ENCODE measurements around the gene MUC3A. TPM values are rescaled to one million over a fixed set of nuclear protein-coding genes. Genes with fewer than 3 reads are reported as not detected.

MUC3A gene
- total RNA-seq, 1 donor from 2014 or later: not detected

- intact Hi-C loops (cut with micrococcal nuclease): no loop called here
- Mint-ChIP-seq H3K27me3 (ENCODE audit: insufficient read depth) (peaks cover 8% of the 10 kb centered on the region), H3K36me3 (ENCODE audit: low read depth) (no peaks in the 10 kb centered on the region), H3K27ac (no peak overlapping the region), H3K4me1 (ENCODE audit: low read depth) (no peaks in the 10 kb centered on the region), H3K9me3 (no peaks in the 10 kb centered on the region), H3K4me3 (no peak overlapping the region)
- DNase-seq (ENCODE audit: low spot score): no peak
Measured at GRCh38 chr7:100952641-100953040, 3.3 kb downstream of the MUC3A start.

DNA sequence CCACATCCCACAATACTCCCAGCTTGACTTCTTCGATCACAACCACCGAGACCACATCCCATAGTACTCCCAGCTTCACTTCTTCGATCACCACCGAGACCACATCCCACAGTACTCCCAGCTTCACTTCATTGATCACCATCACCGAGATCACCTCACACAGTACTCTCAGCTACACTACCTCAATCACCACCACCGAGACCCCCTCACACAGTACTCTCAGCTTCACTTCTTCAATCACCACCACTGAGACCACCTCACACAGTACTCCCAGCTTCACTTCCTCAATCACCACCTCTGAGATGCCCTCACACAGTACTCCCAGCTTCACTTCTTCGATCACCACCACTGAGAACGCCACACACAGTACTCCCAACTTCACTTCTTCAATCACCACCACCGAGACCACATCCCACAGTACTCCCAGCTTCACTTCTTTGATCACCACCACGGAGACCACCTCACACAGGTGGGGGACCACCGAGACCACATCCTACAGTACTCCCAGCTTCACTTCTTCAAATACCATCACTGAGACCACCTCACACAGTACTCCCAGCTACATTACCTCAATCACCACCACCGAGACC lies 8.6 kb downstream of the MUC3A start:
- Mint-ChIP-seq H3K4me3 (no peak overlapping the region), H3K9me3 (no peaks in the 10 kb centered on the region), H3K27ac (no peak overlapping the region), H3K36me3 (ENCODE audit: low read depth) (no peaks in the 10 kb centered on the region), H3K4me1 (ENCODE audit: low read depth) (no peaks in the 10 kb centered on the region), H3K27me3 (ENCODE audit: insufficient read depth) (peaks cover 4% of the 10 kb centered on the region)
- no peak for DNase-seq (ENCODE audit: low spot score)
- intact Hi-C loops (cut with micrococcal nuclease): no loop called here

DNA sequence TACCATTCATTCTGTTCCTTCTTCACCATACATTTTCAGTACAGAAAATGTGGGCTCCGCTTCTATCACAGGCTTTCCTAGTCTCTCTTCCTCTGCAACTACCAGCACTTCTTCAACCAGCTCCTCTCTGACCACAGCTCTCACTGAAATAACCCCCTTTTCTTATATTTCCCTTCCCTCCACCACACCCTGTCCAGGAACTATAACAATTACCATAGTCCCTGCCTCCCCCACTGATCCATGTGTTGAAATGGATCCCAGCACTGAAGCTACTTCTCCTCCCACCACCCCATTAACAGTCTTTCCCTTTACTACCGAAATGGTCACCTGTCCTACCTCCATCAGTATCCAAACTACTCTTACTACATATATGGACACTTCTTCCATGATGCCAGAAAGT lies 10.6 kb downstream of the MUC3A start:
- H3K27me3 Mint-ChIP-seq (ENCODE audit: insufficient read depth): peaks cover 10% of the 10 kb centered on the region
- intact Hi-C loops (cut with micrococcal nuclease): loop anchor here (10.0 kb wide), 1 partner anchor 215 kb away; no protein-coding TSS in a partner anchor
- no peak overlapping the region for H3K4me3 Mint-ChIP-seq
- no peaks in the 10 kb centered on the region for H3K36me3 Mint-ChIP-seq (ENCODE audit: low read depth)
- no peaks in the 10 kb centered on the region for H3K9me3 Mint-ChIP-seq
- no peak for DNase-seq (ENCODE audit: low spot score)
- no peaks in the 10 kb centered on the region for H3K4me1 Mint-ChIP-seq (ENCODE audit: low read depth)
- H3K27ac Mint-ChIP-seq: no peak overlapping the region

DNA sequence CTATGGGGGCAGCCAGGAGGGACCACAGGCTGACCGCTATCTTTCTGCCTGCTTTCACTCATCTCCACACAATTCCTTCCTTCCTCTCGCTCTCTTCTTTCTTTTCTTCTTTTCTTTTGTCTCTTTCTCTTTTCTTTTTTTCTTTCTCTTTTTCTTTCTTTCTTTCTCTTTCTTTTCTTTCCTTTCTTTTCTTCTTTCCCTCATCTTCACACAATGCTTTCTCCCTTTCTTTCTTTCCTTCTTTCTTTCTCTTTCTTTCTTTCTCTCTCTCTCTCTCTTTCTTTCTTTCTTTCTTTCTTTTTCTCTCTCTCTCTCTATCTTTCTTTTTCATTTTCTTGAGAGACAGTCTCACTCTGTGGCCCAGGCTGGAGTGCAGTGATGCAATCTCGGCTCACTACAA lies 13.2 kb downstream of the MUC3A start:
- DNase-seq (ENCODE audit: low spot score): no peak
- no peaks in the 10 kb centered on the region for H3K9me3 Mint-ChIP-seq
- no peak overlapping the region for H3K27ac Mint-ChIP-seq
- intact Hi-C loops (cut with micrococcal nuclease): loop anchor here (10.0 kb wide), 1 partner anchor 212 kb away; no protein-coding TSS in a partner anchor
- no peak overlapping the region for H3K4me3 Mint-ChIP-seq
- H3K36me3 Mint-ChIP-seq (ENCODE audit: low read depth): no peaks in the 10 kb centered on the region
- peaks cover 8% of the 10 kb centered on the region for H3K4me1 Mint-ChIP-seq (ENCODE audit: low read depth)
- peaks cover 30% of the 10 kb centered on the region for H3K27me3 Mint-ChIP-seq (ENCODE audit: insufficient read depth)

DNA sequence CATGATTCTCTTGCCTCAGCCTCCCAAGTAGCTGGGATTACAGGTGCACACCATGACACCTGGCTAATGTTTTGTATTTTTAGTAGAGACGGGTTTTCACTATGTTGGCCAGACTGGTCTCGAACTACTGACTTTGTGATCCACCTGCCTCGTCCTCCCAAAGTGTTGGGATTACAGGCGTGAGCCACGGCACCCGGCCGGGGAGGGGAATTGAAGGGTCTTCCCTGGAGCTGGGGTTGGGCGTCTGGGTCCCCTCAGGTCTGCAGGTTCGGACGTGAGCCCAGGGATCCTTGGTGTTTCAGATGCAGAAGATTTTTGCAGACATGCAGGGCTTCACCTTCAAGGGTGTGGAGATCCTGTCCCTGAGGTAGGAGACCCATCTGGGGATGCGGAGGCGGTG lies 14.1 kb downstream of the MUC3A start:
- Mint-ChIP-seq H3K4me1 (ENCODE audit: low read depth) (peaks cover 8% of the 10 kb centered on the region), H3K36me3 (ENCODE audit: low read depth) (no peaks in the 10 kb centered on the region), H3K27ac (no peak overlapping the region), H3K9me3 (no peaks in the 10 kb centered on the region), H3K4me3 (no peak overlapping the region), H3K27me3 (ENCODE audit: insufficient read depth) (peaks cover 39% of the 10 kb centered on the region)
- intact Hi-C loops (cut with micrococcal nuclease): loop anchor here (10.0 kb wide), 1 partner anchor 211 kb away; no protein-coding TSS in a partner anchor
- no peak for DNase-seq (ENCODE audit: low spot score)

DNA sequence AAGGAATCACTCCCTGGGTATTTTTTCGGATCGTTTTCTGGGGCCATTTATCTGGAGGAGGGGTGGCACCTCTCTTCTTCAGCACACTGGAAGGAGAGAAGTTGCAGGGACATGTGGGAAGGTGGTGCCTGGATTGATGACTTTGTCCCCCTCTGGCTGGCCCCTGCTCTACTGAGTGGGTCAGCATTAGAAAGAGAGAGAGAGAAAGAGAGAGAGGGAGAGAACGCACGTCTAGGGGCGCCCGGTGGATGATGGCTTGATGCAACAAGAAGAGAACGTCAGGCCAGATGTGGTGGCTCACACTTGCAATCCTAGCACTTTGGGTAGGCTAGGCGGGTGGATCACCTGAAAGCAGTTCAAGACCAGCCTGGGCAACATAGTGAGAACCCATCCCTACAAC lies 14.5 kb downstream of the MUC3A start:
- no peak for DNase-seq (ENCODE audit: low spot score)
- no peaks in the 10 kb centered on the region for H3K9me3 Mint-ChIP-seq
- intact Hi-C loops (cut with micrococcal nuclease): loop anchor here (10.0 kb wide), 1 partner anchor 211 kb away; no protein-coding TSS in a partner anchor
- H3K27ac Mint-ChIP-seq: no peak overlapping the region
- no peaks in the 10 kb centered on the region for H3K36me3 Mint-ChIP-seq (ENCODE audit: low read depth)
- H3K27me3 Mint-ChIP-seq (ENCODE audit: insufficient read depth): peaks cover 41% of the 10 kb centered on the region
- H3K4me3 Mint-ChIP-seq: no peak overlapping the region
- peaks cover 8% of the 10 kb centered on the region for H3K4me1 Mint-ChIP-seq (ENCODE audit: low read depth)

DNA sequence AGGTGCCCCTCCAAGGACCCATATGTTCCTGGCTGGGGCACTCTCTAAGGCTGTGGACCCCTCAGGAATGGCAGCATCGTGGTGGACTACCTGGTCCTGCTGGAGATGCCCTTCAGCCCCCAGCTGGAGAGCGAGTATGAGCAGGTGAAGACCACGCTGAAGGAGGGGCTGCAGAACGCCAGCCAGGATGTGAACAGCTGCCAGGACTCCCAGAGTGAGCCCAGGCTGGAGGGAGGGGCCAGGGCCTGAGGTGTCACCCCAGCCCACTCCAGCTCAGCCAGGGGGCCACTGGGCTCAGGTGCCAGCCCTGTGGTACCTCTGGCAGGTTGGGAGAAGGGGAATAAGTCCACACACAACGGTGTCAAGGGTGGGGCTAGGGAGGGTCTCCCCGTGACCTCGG lies 15.3 kb downstream of the MUC3A start:
- no peak for DNase-seq (ENCODE audit: low spot score)
- Mint-ChIP-seq H3K27me3 (ENCODE audit: insufficient read depth) (peaks cover 45% of the 10 kb centered on the region), H3K9me3 (no peaks in the 10 kb centered on the region), H3K4me1 (ENCODE audit: low read depth) (peaks cover 8% of the 10 kb centered on the region), H3K27ac (no peak overlapping the region), H3K36me3 (ENCODE audit: low read depth) (no peaks in the 10 kb centered on the region), H3K4me3 (no peak overlapping the region)
- intact Hi-C loops (cut with micrococcal nuclease): loop anchor here (5.0 to 10.0 kb wide), 3 partner anchors 67 to 210 kb away; partner anchors contain the start of gene ACHE

GRCh38 chr7:100965045-100965722 lies 15.8 kb downstream of the MUC3A start:
- Mint-ChIP-seq H3K36me3 (ENCODE audit: low read depth) (no peaks in the 10 kb centered on the region), H3K4me1 (ENCODE audit: low read depth) (peaks cover 8% of the 10 kb centered on the region)
- intact Hi-C loops (cut with micrococcal nuclease): loop anchor here (5.0 to 10.0 kb wide), 3 partner anchors 68 to 210 kb away; partner anchors contain the start of gene ACHE

GRCh38 chr7:100965723-100966541 lies 16.6 kb downstream of the MUC3A start:
- Mint-ChIP-seq H3K9me3 (no peaks in the 10 kb centered on the region), H3K4me1 (ENCODE audit: low read depth) (peaks cover 8% of the 10 kb centered on the region), H3K36me3 (ENCODE audit: low read depth) (no peaks in the 10 kb centered on the region), H3K27ac (no peak overlapping the region), H3K27me3 (ENCODE audit: insufficient read depth) (peaks cover 48% of the 10 kb centered on the region), H3K4me3 (peak overlapping the region; percentile 70)
- intact Hi-C loops (cut with micrococcal nuclease): loop anchor here (1.0 to 10.0 kb wide), 6 partner anchors 51 to 209 kb away; partner anchors contain the start of gene ACHE
- peak; percentile 64 for DNase-seq (ENCODE audit: low spot score)

More at GRCh38 chr7:100965045-100965722, 15.8 kb downstream of the MUC3A start:
- Mint-ChIP-seq H3K9me3 (no peaks in the 10 kb centered on the region), H3K4me3 (peak overlapping the region; percentile 70), H3K27ac (no peak overlapping the region), H3K27me3 (ENCODE audit: insufficient read depth) (peaks cover 46% of the 10 kb centered on the region)
- DNase-seq (ENCODE audit: low spot score): no peak

GRCh38 chr7:100966542-100967291 lies 17.4 kb downstream of the MUC3A start:
- DNase-seq (ENCODE audit: low spot score): no peak
- intact Hi-C loops (cut with micrococcal nuclease): loop anchor here (1.0 to 10.0 kb wide), 6 partner anchors 50 to 208 kb away; partner anchors contain the start of gene ACHE
- Mint-ChIP-seq H3K4me1 (ENCODE audit: low read depth) (peaks cover 8% of the 10 kb centered on the region), H3K36me3 (ENCODE audit: low read depth) (no peaks in the 10 kb centered on the region), H3K9me3 (no peaks in the 10 kb centered on the region), H3K27ac (no peak overlapping the region), H3K27me3 (ENCODE audit: insufficient read depth) (peaks cover 54% of the 10 kb centered on the region), H3K4me3 (peak overlapping the region; percentile 13)

GRCh38 chr7:100967292-100967863 lies 18.0 kb downstream of the MUC3A start:
- peaks cover 56% of the 10 kb centered on the region for H3K27me3 Mint-ChIP-seq (ENCODE audit: insufficient read depth)

GRCh38 chr7:100968031-100968430 lies 18.7 kb downstream of the MUC3A start:
- no peaks in the 10 kb centered on the region for H3K9me3 Mint-ChIP-seq
- H3K36me3 Mint-ChIP-seq (ENCODE audit: low read depth): no peaks in the 10 kb centered on the region
- H3K4me1 Mint-ChIP-seq (ENCODE audit: low read depth): peaks cover 8% of the 10 kb centered on the region
- DNase-seq (ENCODE audit: low spot score): no peak
- no peak overlapping the region for H3K4me3 Mint-ChIP-seq
- H3K27ac Mint-ChIP-seq: no peak overlapping the region
- intact Hi-C loops (cut with micrococcal nuclease): loop anchor here (5.0 to 10.0 kb wide), 3 partner anchors 71 to 207 kb away; partner anchors contain the start of gene ACHE
- H3K27me3 Mint-ChIP-seq (ENCODE audit: insufficient read depth): peaks cover 51% of the 10 kb centered on the region

More at GRCh38 chr7:100967292-100967863, 18.0 kb downstream of the MUC3A start:
- Mint-ChIP-seq H3K4me3 (peak overlapping the region; percentile 8), H3K4me1 (ENCODE audit: low read depth) (peaks cover 8% of the 10 kb centered on the region), H3K9me3 (no peaks in the 10 kb centered on the region), H3K36me3 (ENCODE audit: low read depth) (no peaks in the 10 kb centered on the region), H3K27ac (no peak overlapping the region)
- no peak for DNase-seq (ENCODE audit: low spot score)
- intact Hi-C loops (cut with micrococcal nuclease): loop anchor here (2.0 to 10.0 kb wide), 4 partner anchors 49 to 207 kb away; partner anchors contain the start of gene ACHE
